Caki2 (cell line): ENCODE results near the gene ZMIZ1. TPM values are rescaled to one million over a fixed set of nuclear protein-coding genes. Genes with fewer than 3 reads are reported as not detected.
A peak's percentile ranks its signal among the peaks of the same experiment; 100 is the strongest.

ENCODE experiments used
- DNase-seq: peaks from one replicate; pipeline ENCODE4 v3.0.0-alpha.2; 2015; ENCODE audit warnings: low read depth
- in situ Hi-C: cut with HindIII; loops from 2 replicates; pipeline ENCODE4 v1.10.0; 2016; ENCODE audit warnings: low sequenced_read_pairs, low pct_unique_long_range_greater_than_20kb, mixed read lengths
- total RNA-seq: library from RNA; depleted of rRNA; stranded (reverse); fragments of >200 nt; shearing (Covaris generic); gene quantifications from 2 replicates; pipeline ENCODE4 v1.2.3, GENCODE V29; 2014; ENCODE audit warnings: low replicate concordance

The ZMIZ1 gene
- total RNA-seq, 1 experiment from 2014 or later, result 17.4 TPM

DNA sequence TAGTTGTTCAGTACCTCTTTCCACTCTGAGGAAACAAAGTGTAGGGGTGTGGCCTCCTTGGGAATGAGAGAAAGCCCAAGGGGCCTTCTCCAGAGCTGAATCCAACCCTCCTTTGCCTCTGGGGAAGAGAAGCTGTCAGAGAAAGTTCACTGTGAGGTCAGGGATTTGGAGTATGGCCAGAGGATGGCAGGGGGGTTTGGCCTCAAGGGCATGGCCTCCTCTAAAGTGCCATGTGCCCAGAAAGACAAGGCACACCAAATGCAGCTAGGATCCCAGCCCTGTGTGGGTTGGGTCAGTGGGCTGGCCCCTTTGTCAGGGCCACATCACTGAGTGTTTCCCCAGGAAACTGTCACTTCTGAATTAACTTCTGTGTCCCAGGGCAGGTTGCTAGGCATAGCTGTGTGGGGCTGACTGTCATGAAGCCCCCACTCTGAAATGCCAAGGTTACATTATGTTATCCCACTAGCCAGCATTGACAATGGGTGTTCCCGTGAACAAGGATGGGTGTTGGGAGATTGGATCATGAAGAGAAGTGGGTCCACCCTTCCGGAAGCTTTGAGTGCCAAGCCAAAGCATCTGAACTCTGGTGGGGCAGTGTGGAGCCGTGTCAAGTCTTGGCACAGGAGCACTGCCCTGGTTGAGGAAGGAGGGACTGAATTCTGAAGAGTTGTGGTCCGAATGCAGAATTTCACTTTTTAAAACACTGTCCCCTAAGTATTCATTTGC lies 123.3 kb downstream of the ZMIZ1 start:
- no peak for DNase-seq
- in situ Hi-C loops, result no loop called here

DNA sequence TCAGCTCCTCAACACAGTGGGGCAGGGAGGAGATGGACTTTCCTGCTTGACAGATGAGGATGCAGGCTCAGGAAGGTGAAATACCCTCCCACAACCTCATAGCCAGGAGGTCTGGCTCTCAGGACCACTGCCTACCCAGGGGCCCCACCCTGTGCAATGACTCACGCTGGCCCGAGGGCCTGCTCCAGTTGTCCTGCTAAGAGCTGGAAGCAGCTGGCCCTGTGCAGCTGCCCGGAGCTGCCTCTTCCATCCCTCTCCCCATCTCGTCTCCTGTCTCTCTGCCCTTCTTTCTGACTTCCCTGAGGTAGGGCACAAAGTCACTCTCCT lies 123.9 kb downstream of the ZMIZ1 start:
- DNase-seq, result no peak

DNA sequence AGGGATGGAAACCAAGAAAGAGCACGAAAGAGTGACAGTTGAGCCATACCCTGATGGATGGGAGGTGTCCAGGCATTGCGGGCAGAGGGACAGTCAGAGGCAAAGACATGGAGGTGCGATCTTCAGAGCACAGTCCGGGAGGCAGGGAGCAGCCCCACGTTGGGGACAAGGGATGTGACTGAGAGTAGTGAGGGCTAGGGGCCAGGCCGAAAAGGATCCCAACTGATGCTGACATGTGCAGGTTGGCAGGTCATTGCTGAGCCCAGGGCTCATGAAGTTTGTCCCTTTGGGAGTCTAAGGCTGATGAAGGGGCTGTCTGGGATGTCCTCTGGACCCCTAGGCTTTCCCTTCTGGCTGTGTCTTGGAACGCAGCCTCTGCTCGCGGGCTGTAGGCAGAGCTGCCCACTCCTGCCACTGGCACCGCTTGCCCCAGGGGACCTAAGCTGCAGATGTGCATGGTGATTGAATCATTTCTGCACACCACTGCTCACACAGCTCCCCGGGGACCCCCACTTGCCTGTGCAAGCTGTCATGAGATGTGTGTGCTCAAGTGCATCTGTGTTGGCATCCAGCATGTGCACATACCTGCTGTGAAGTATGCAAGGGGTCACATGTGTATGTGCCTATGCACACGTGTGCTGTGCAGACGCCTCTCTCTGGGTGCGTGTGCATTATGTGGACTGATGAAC lies 125.1 kb downstream of the ZMIZ1 start:
- in situ Hi-C loops, result no loop called here
- no peak for DNase-seq

More for the DNA sequence above, 123.9 kb downstream of the ZMIZ1 start:
- in situ Hi-C loops, result no loop called here

DNA sequence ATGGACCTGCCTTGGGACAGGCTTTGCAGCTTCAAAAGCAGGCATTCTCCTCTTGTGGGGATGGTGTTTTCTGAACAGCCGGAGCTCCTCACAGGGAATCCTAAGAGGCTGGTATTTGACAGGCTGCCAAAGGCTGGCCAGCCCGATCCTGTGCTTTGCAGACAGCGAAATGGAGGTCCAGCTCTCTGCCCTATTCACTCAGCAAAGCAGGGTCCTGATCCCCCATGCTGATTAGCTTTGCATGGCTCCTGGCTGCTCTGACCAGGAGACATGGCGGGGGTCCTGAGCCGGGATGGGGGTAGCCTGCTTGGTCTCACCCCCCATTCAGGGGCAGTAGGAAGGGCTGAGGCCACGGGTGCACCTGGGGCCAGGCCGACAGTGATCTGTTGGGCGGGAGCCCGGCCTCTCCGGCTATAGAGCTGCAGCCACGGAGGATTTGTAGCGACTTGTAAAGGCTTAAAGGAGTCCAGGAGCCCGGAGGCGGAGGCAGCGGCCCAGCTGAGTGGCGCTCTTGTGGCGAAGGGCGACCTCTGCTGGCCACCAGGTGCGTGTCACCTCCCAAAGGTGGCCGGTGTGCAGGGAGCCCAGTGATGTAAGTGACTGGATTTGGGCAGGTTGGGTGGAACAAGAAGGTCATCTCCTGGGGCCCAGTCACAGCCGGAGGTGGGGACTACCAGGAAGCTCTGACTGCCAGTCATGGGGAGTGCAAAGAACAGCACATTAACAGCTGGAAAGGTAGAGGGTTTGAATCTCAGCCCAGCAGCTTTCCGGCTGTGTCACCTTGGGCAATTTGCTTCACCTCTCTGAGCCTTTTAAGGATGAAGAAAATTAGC lies 126.5 kb downstream of the ZMIZ1 start:
- peak; percentile 77 for DNase-seq
- in situ Hi-C loops, result no loop called here

DNA sequence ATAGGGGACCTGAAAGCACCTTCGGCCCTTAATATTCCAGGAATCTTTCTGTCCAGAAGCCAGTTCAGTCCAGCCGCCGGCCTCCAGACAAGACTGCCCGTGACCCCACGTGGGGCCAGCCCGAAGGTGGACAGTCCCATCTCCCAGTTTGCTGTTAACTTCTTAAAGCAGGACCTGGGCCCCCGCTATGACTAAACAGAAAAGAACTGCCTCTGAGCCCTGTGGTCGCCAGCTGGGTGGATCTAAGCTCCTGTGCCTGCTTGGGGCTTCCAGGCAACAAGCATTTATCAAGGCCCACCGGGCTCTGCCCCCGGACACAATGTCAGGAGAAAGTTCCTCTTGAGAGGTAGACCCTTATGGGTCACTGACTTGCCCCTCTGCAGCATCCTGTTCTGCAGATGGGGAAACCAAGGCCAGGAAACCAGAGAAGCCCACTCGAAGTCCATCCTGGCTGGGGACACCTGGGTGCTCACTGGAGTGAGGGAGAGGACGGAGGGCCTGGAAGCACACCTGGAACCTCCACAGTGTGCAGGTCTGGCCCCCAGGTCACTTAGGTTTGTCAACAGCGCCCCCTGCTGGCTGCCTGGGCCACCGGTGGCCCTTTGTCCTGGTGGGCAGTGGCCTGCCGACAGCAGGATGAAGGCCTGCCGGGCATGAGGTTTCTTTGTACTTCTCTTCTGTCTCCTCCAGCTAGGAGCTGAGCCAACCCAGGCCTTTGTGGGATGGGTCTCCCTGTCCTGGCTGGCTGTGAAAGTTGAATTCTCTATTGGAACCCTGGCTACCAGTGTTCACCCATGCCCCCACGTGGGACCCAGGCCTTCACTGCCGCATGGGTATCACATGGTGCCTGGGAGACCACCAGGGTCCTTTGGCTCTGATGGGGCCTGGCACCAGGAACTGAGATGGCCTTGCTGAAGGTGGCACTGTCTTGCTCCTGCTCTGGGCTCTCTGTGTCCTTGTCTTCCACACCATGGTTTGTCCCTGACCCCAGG lies 128.0 kb downstream of the ZMIZ1 start:
- DNase-seq, result peak; percentile 61
- in situ Hi-C loops, result no loop called here

DNA sequence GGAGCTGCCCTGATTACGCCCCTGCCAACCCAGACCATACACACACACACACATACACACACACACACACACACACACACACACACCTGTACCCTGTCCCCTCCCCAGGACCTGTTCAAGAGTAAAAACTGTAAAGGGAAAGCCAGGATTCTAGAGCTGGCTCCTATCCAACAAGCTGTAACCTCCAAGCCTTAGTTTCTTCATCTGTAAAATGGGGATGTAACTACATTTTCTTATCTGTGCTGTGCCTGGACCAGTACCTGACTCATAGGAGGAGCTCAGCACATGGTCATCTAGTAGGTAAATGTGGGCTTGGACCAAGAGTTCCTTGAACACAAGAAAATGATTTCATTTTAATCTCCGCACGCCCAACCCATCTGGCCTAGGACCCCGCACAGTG lies 128.8 kb downstream of the ZMIZ1 start:
- no peak for DNase-seq
- in situ Hi-C loops, result no loop called here

DNA sequence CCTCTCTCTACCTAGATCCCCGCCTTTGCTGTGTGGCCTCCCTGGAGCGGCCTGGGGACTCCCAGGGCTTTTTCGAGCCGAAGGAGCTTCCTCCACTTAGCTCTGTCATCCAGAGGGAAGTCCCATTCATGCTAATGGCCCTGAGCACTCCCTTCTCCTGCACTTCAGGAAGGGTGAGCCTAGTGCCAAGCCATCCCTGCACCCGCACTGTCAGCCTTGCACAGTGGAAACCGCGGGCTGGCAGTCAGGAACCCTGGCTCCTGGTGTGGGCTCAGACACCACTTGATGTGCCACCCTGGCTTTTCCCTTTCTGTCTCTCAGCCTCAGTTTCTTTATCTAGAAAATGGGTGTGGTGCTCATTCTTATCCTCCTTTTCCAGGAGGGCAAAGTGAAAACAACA lies 131.6 kb downstream of the ZMIZ1 start:
- DNase-seq, result no peak
- in situ Hi-C loops, result no loop called here

DNA sequence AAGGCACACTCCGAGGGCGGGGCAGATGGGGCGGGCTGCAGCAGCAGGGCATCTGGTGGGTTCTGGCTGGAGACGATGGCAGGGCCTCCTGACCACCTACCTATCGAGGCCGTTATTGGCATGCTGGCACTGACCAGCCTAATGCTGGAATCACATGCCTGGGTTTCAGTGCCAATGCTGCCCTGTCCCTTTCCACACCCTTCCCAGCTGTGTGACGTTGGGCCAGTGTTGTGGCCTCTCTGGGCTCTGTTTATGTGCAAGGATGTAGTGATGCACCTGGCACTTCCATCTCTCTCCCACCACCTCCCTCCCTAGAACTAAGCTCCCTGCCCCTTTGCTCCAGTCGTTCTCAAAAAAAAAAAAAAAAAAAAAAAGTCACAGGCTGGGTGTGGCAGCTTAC lies 132.9 kb downstream of the ZMIZ1 start:
- DNase-seq, result no peak
- in situ Hi-C loops, result no loop called here

DNA sequence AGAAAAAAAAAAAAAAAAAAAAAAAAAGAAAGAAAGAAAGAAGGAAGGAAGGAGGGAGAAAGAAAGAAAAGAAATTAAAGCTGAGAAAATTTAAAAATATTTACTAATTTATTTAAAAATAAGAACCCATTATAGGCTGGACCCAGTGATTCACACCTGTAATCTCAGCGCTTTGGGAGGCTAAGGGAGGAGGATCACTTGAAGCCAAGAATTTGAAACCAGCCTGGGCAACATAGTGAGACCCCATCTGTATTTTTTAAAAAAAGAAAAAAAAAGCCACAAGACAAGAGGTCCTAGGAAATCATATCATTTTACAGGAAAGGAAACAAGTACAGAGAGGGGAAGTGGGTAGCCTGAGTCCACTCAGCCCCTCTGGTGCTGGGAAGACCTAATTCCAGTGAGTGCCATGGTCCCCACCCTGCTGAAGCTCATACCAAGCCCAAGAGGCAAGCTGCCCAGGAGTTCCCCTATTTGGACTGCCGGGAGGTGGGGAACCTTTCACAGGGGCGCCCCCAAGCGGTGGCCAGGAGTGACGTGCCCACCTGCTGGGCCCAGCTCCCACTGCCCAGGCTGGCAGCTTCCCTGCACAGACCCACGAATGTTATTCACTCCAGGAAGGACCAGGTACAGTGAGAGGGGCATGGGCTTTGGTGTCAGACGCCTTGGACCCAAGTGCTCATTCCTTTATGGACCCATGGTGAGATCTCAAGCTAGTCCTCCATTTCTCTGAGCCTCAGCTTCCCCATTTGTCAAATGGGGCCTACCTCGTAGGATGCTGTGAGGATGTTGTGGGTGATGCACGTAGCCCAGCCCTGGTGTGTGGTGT lies 133.6 kb downstream of the ZMIZ1 start:
- in situ Hi-C loops, result no loop called here
- DNase-seq, result no peak

DNA sequence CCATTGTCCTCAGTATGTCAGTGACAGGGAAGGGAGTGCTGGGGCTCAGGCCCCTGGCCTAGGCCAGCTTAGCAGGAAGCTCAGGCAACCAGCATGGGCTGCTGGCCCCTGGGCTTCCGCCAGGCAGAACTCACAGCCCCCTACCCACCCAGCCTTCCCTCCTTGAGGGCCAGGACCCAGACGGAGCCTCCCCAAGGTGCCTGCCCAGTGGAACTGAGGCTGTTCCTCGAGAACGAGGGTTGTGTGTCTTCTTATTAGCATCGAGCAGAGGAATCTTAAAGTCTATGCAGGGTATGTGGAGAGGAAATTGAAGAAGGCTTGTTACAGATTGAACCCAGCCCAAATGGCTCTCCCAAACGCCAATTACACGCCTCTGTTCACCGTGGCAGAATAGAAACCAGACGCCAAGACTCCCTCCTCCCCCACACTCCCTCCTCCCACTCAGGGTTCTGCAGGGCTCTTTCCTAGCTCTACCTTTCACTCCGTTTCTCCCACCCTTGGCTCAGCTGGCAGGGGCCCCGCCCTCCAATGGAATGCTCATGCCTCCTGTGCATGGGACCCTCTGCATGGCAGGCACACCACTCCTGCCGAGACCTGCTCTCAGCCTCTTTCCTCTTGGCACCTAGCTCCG lies 134.4 kb downstream of the ZMIZ1 start:
- no peak for DNase-seq

DNA sequence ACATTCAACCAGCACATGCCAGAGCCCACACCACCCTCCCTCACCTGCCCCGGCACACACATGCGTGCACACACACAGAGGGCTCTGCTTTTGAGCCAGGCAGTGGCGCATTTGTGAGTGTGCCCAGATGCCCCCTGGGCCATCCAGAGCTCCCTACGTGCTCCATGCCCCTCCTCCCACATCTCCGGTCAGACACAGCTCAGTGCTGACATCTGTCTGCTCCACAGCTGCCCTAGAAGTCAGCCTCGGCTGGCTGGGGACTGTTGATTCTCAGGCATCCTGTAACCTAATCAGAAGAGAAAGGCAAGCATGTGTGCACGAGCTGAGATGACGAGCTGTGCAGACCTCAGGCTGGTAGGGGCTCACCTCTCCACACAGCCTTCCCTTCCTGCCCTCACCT lies 135.1 kb downstream of the ZMIZ1 start:
- in situ Hi-C loops, result no loop called here
- DNase-seq, result no peak

More for the DNA sequence above, 134.4 kb downstream of the ZMIZ1 start:
- in situ Hi-C loops, result no loop called here

DNA sequence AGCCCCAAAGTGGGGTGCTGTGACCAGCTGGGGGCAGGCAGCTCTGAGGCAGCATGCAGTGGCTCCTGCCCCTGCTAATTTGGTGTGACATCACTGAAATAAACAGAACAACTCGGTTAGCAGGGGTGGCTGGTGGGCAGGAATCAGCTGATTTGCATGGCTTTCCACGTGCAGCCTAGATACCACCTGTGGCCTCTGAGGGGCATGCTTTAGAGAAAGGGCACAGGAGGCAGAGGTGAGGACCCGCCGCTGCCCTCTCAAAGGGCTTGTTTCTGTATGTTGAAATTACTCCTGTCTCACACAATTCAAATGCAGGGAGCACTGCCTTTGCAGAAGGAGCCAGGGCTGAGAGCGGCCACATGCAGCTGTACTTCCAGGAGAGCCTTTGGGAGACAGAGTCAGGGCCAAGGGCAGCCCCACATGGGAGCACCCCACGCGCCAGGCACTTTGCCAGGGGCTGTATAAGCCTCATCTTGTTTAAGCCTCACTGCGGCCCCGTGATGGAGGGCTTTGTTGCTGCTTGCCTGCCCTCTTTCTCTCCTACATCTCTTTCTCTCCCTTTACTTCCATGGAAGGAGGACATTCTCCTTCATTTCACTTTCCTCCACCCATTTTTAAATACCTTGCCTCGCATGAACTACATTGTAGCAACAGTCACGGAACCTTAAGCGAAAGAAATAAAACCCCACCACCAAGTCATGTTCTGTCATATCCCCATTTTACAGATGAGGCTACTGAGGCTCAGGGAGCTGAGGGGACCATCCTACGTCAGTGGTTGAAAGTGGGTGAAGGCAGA lies 137.7 kb downstream of the ZMIZ1 start:
- no peak for DNase-seq
- in situ Hi-C loops, result no loop called here

DNA sequence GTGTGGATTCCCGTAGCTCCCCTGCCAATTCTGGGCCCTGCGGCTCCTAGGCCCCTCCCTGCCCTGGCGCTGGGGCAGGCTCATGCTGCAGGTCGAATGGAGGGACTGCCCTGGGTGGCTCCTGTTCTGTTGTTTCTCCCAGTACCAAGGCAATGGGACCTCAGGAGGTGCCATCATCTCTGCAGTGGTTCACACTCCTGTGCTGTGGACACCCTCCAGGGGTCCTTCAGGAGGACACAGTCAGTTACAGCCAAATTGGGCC lies 138.3 kb downstream of the ZMIZ1 start:
- in situ Hi-C loops, result no loop called here
- no peak for DNase-seq

DNA sequence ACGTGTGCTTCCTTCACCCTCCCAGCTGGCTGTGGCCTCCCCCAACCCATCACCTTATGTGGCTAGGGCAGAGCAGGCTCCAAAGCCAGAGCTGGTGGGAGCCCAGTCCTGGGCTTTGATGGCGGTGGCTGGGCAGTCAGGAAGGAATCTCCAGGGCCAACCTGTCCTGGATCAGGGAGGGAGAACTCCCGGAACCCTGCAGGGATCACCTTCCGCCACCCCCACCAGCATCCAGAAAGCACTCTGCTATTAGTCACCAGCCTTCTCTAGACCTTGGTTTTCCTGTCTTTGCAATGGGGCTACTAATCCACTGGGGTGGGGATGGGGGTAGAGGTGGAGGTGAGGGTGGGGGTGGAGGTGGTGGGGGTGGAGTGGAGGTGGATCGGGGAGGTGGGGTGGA lies 139.0 kb downstream of the ZMIZ1 start:
- DNase-seq, result no peak
- in situ Hi-C loops, result no loop called here

DNA sequence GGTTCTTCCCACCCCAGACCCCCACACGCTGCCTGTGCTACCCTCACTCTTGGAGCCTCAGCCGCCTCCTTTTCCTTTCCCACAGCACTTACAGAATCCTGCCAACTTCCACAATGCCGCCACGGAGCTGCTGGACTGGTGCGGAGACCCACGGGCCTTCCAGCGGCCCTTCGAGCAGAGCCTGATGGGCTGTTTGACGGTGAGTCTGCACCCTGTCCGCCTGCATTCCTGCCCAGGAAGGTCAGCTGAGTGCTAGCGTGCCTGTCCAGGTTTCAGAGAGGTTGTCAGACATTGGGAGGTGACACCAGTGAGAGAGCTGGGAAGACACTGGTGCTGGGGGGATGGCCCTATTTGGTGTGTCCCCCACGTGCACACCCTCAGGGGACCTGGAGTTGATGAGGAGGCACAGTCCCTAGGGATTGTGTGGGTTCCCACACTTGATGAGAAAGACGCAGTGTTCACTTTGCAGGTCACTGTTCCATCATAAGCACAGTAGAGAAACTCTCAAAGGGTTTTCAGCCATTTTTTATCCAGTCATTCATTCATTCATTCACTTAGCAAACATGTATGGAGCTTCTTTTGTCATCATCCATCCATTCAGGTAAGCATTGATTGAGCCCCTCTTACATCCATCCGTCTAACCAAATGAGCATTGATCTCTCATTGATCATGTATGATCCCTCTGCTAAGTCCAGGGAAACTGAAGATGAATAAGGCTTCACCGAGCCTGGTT lies 139.7 kb downstream of the ZMIZ1 start:
- no peak for DNase-seq
- in situ Hi-C loops, result no loop called here

DNA sequence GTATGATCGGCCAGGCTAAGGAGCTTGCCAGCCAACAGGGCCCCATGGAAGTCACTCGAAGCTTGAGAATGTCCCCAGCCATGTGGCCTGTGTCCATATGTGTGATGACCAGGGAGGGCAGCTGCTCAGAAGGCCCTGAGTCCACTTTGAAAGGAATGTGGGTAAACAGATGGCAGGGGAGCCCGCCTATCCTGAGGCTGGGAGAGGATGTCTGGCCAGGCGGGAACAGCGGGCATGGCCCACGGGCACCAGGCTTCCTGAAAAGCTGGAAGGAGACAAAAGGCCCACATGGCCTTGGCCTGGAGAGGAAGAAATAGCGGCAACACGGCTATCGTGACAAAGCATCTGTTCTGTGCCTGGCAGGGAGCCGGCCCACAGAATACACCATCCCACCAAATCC lies 140.6 kb downstream of the ZMIZ1 start:
- no peak for DNase-seq
- in situ Hi-C loops, result no loop called here
